22Rv1 (cell line): ENCODE results near the gene USP6NL.

ENCODE experiments used
- CTCF ChIP-seq: fragments of 450-650 bp; IDR thresholded peaks from 2 replicates; pipeline ENCODE4 v1.5.1; 2017; ENCODE audit warnings: mild to moderate bottlenecking
- ZFX ChIP-seq: fragments of 450-650 bp; IDR thresholded peaks from 2 replicates; pipeline ENCODE4 v1.6.1; 2017; ENCODE audit warnings: antibody characterized with exemption, borderline replicate concordance

- no peak for TF ChIP-seq CTCF
- no peak for TF ChIP-seq ZFX
These were observed 9.8 kb downstream of the USP6NL start for GRCh38 chr10:11601670-11602069.
